Measurements from ENCODE around the gene EEIG1.

The EEIG1 gene

GRCh38 chr9:128006332-128006996 lies 25.7 kb upstream of the EEIG1 start:
- Histone ChIP-seq H3K4me3 (ENCODE audit: low read length, poor library complexity, severe bottlenecking) (no peak overlapping the region), H3K27me3 (ENCODE audit: insufficient read depth, low read length, poor library complexity, severe bottlenecking) (no peaks in the 10 kb centered on the region), H3F3A (ENCODE audit: low read depth) (no peaks in the 10 kb centered on the region), H3K4me2 (ENCODE audit: low read depth, low read length, poor library complexity, severe bottlenecking) (no peak overlapping the region), H2AFZ (ENCODE audit: low read length) (no peak overlapping the region), H4K20me1 (ENCODE audit: insufficient read depth, low read length, poor library complexity, severe bottlenecking) (no peaks in the 10 kb centered on the region), H3K79me2 (ENCODE audit: insufficient read depth, low read length) (no peaks in the 10 kb centered on the region), H3K9ac (ENCODE audit: low read depth, low read length, poor library complexity, severe bottlenecking) (no peak overlapping the region), H3K36me3 (ENCODE audit: insufficient read depth, low read length) (no peaks in the 10 kb centered on the region), H3K9me2 (replicated peaks; ENCODE audit: low read depth, low read length) (no peaks in the 10 kb centered on the region), H3K4me1 (ENCODE audit: insufficient read depth, low read length, poor library complexity, severe bottlenecking) (peaks cover 10% of the 10 kb centered on the region), H3K9me3 (ENCODE audit: insufficient read depth, low read depth, low read length) (no peaks in the 10 kb centered on the region)
- TF ChIP-seq CTCF (conservative IDR thresholded peaks at IDR 0.05; ENCODE audit: low read length): no peak
- no peak for TF ChIP-seq EZH2phosphoT487 (IDR thresholded peaks at IDR 0.05; ENCODE audit: borderline replicate concordance)

- Histone ChIP-seq H3K9ac (ENCODE audit: low read depth, low read length, poor library complexity, severe bottlenecking) (no peak overlapping the region), H4K20me1 (ENCODE audit: insufficient read depth, low read length, poor library complexity, severe bottlenecking) (no peaks in the 10 kb centered on the region), H3K4me1 (ENCODE audit: insufficient read depth, low read length, poor library complexity, severe bottlenecking) (peaks cover 10% of the 10 kb centered on the region), H3F3A (ENCODE audit: low read depth) (no peaks in the 10 kb centered on the region), H3K79me2 (ENCODE audit: insufficient read depth, low read length) (no peaks in the 10 kb centered on the region), H3K27me3 (ENCODE audit: insufficient read depth, low read length, poor library complexity, severe bottlenecking) (no peaks in the 10 kb centered on the region), H3K9me2 (replicated peaks; ENCODE audit: low read depth, low read length) (no peaks in the 10 kb centered on the region), H2AFZ (ENCODE audit: low read length) (no peak overlapping the region), H3K4me2 (ENCODE audit: low read depth, low read length, poor library complexity, severe bottlenecking) (no peak overlapping the region), H3K9me3 (ENCODE audit: insufficient read depth, low read depth, low read length) (no peaks in the 10 kb centered on the region), H3K36me3 (ENCODE audit: insufficient read depth, low read length) (no peaks in the 10 kb centered on the region), H3K4me3 (ENCODE audit: low read length, poor library complexity, severe bottlenecking) (no peak overlapping the region)
- TF ChIP-seq CTCF (conservative IDR thresholded peaks at IDR 0.05; ENCODE audit: low read length) (no peak), EZH2phosphoT487 (IDR thresholded peaks at IDR 0.05; ENCODE audit: borderline replicate concordance) (no peak)
Measured at GRCh38 chr9:128005923-128006322, 25.1 kb upstream of the EEIG1 start.

GRCh38 chr9:128003966-128004604 lies 23.3 kb upstream of the EEIG1 start:
- H3K36me3 ChIP-seq (ENCODE audit: insufficient read depth, low read length): no peaks in the 10 kb centered on the region
- peaks cover 10% of the 10 kb centered on the region for H3K4me1 ChIP-seq (ENCODE audit: insufficient read depth, low read length, poor library complexity, severe bottlenecking)
- H3F3A ChIP-seq (ENCODE audit: low read depth): no peaks in the 10 kb centered on the region
- H3K4me3 ChIP-seq (ENCODE audit: low read length, poor library complexity, severe bottlenecking): no peak overlapping the region
- H2AFZ ChIP-seq (ENCODE audit: low read length): no peak overlapping the region
- TF ChIP-seq EZH2phosphoT487 (IDR thresholded peaks at IDR 0.05; ENCODE audit: borderline replicate concordance) (no peak), CTCF (conservative IDR thresholded peaks at IDR 0.05; ENCODE audit: low read length) (no peak)
- no peaks in the 10 kb centered on the region for H3K79me2 ChIP-seq (ENCODE audit: insufficient read depth, low read length)
- no peaks in the 10 kb centered on the region for H3K27me3 ChIP-seq (ENCODE audit: insufficient read depth, low read length, poor library complexity, severe bottlenecking)
- no peaks in the 10 kb centered on the region for H4K20me1 ChIP-seq (ENCODE audit: insufficient read depth, low read length, poor library complexity, severe bottlenecking)
- H3K4me2 ChIP-seq (ENCODE audit: low read depth, low read length, poor library complexity, severe bottlenecking): no peak overlapping the region
- no peak overlapping the region for H3K9ac ChIP-seq (ENCODE audit: low read depth, low read length, poor library complexity, severe bottlenecking)
- no peaks in the 10 kb centered on the region for H3K9me3 ChIP-seq (ENCODE audit: insufficient read depth, low read depth, low read length)
- H3K9me2 ChIP-seq (replicated peaks; ENCODE audit: low read depth, low read length): no peaks in the 10 kb centered on the region
